Motor neuron (in vitro differentiated cells): ENCODE data around the gene CDH6. TPM values are rescaled to one million over a fixed set of nuclear protein-coding genes. Genes with fewer than 3 reads are reported as not detected.

Source experiments
- ATAC-seq, 8 experiments: fragments of 200-7000 bp; cut with Tn5 transposase; replicated peaks in 6 of 8; 2 replicates each; pipeline ENCODE4 v1.8.0; 2021; ENCODE audit warnings: mild to moderate bottlenecking in 8 of 8, moderate library complexity in 8 of 8
- H3K27ac ChIP-seq, 2 donors: fragments of 250-450 bp; sonication (Bioruptor Pico); 2 replicates each; pipeline ENCODE4 v1.9.0; 2021; ENCODE audit warnings: antibody characterized with exemption in 2 of 2, mild to moderate bottlenecking in 2 of 2, moderate library complexity in 1 of 2
- H3K4me1 ChIP-seq, 2 donors: fragments of 250-450 bp; sonication (Bioruptor Pico); replicated peaks in 1 of 2; 2 replicates each; pipeline ENCODE4 v1.6.1; 2021; ENCODE audit warnings: antibody characterized with exemption in 2 of 2, mild to moderate bottlenecking in 2 of 2, moderate library complexity in 1 of 2
- H3K4me3 ChIP-seq, 5 donors: fragments of 250-450 bp; sonication (Bioruptor Pico); 2 replicates each; pipeline ENCODE4 v1.9.0; 2021; ENCODE audit warnings: antibody characterized with exemption in 5 of 5, mild to moderate bottlenecking in 5 of 5, moderate library complexity in 4 of 5
- WGBS, 10 experiments: fragments of 450-650 bp; shearing (Covaris generic); methylation state at CpG; one replicate each; pipeline ENCODE4 v1.0.0; 2022; 5-methylcytosine and 5-hydroxymethylcytosine counted together
- in situ Hi-C, 9 experiments: fragments of 400-800 bp; cut with MboI; loops; one replicate each; pipeline ENCODE4 v1.15.0; 2021; ENCODE audit warnings: low sequenced_read_pairs in 9 of 9, low pct_unique_long_range_greater_than_20kb in 2 of 9; ENCODE audit not compliant: unreplicated experiment in 9 of 9
- total RNA-seq, 8 experiments: library from RNA; unstranded; fragments of 300-600 nt; gene quantifications; 2 replicates each; pipeline versions ENCODE4 v1.2.3 to v1.2.4, GENCODE V29; 2022

The CDH6 gene
- total RNA-seq, 8 experiments from 2014 or later, result 0.61 to 143 (median 23.7) TPM

DNA sequence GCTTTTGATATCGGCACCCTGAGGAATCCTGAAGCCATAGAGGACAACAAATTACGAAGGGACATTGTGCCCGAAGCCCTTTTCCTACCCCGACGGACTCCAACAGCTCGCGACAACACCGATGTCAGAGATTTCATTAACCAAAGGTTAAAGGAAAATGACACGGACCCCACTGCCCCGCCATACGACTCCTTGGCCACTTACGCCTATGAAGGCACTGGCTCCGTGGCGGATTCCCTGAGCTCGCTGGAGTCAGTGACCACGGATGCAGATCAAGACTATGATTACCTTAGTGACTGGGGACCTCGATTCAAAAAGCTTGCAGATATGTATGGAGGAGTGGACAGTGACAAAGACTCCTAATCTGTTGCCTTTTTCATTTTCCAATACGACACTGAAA, 129.5 kb downstream of the CDH6 start:
- Histone ChIP-seq H3K4me1 (peaks cover 0 to 7% of the 10 kb centered on the region in 2 donors), H3K27ac (no peak overlapping the region), H3K4me3 (no peak overlapping the region)
- no peak for ATAC-seq
- WGBS, 10 experiments, result 23 to 100% (median 80%) methylated on average over 2 to 15 of the region's 18 CpGs; no CpG with 5 or more reads in 1 of the 10 experiments
- in situ Hi-C loops, result no loop called here

DNA sequence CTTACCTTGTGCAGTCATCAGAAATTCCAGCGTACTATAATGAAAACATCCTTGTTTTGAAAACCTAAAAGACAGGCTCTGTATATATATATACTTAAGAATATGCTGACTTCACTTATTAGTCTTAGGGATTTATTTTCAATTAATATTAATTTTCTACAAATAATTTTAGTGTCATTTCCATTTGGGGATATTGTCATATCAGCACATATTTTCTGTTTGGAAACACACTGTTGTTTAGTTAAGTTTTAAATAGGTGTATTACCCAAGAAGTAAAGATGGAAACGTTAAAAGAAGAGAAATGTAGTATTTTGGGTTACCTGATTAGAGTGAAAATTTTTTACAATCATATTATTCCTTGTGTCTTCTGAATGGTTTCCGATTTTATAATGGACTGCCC, 131.4 kb downstream of the CDH6 start:
- no peak overlapping the region for H3K27ac ChIP-seq
- in situ Hi-C loops, result no loop called here
- no peak for ATAC-seq
- peaks cover 0 to 21% of the 10 kb centered on the region in 2 donors for H3K4me1 ChIP-seq
- 16 to 100% (median 96%) methylated on average over 1 to 3 of the region's 3 CpGs for WGBS, 10 experiments
- no peak overlapping the region for H3K4me3 ChIP-seq

DNA sequence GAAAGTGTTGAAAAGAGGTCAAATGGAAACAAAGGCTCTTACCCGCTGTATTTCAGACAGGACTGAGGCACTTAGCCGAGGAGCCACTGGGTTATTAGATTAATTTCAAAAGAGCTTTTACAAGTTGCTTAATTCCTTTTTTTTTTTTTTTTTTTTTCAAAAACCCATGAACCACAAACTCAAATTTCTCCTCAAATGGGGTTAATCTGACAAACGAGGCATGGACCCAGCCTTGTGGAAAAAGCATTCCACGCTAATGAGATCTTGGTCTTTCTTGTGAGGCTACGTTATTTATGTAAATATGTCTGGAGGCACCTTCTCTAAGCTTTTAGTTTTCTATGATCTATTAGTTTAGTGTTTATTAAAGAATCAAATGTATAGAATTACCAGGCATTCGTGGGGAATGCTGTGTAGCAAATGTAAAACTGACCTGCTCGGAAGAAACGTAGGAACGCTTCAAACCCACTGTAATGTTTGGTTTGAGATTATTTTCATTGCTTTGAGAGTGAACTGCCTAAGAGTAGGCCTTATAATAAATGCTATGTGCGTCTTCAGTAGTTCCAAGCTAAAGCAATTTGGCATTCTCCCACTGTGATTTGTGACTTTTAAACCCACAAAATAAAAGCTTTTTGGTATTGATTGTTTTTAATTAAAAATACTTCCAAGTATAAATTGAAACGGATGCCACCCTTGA, 134.7 kb downstream of the CDH6 start:
- in situ Hi-C loops, result no loop called here
- WGBS, 10 experiments, result 33 to 75% (median 55%) methylated on average over 1 to 11 of the region's 11 CpGs
- no peak overlapping the region for H3K4me3 ChIP-seq
- peaks cover 0 to 21% of the 10 kb centered on the region in 2 donors for H3K4me1 ChIP-seq
- no peak overlapping the region for H3K27ac ChIP-seq
- peak in 3 of 8 experiments; percentile 24 to 77 (median 36) for ATAC-seq

DNA sequence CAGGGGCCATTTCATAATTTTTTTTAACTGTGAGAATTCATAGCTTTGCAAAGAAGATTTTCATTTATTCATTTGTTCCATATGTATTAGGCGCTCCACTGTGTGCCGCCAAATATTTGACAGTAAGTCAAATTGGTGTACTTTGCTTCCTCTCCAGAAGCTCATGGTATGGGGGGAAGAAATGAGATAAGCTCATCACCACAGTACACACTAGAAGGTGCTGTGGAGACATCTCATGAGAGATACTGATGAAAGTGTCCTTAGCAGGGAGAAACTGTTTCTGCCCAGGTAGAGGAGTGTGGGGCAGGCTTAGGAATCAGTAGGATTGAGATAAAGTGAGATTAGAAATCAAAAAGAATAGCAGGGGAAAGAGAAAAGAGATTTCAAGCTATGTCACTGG, 136.2 kb downstream of the CDH6 start:
- ATAC-seq, result peak in 1 of 8 experiments; percentile 58
- Histone ChIP-seq H3K27ac (no peak overlapping the region), H3K4me3 (no peak overlapping the region), H3K4me1 (peaks cover 0 to 21% of the 10 kb centered on the region in 2 donors)
- in situ Hi-C loops, result no loop called here
- 40 to 100% (median 89%) methylated on average over 1 to 2 of the region's 2 CpGs; no CpG with 5 or more reads in 1 of the 10 experiments for whole genome bisulfite sequencing, 10 experiments

DNA sequence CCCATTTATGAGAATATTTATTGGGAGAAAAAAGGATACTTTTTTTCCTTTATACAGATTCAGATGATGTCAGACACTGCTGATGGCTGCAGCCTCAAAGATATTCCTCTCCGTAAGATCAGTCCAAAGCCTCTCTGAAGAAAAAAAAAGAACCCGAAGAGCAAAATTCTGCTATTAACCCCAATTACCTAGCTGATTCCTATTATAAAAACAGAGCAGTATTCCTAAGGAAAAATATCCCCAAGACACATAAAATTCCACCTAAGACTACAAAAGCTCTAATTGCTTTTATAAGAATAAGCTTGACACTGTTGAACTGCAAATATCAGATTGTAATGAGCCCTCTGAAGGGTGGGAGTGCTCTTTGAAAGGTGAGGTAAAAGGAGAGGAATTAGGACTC, 138.7 kb downstream of the CDH6 start:
- Histone ChIP-seq H3K27ac (no peak overlapping the region), H3K4me1 (peaks cover 0 to 21% of the 10 kb centered on the region in 2 donors), H3K4me3 (no peak overlapping the region)
- 72 to 100% (median 92%) methylated on average over 1 to 2 of the region's 2 CpGs; no CpG with 5 or more reads in 2 of the 10 experiments for WGBS, 10 experiments
- ATAC-seq, result no peak
- in situ Hi-C loops, result no loop called here

DNA sequence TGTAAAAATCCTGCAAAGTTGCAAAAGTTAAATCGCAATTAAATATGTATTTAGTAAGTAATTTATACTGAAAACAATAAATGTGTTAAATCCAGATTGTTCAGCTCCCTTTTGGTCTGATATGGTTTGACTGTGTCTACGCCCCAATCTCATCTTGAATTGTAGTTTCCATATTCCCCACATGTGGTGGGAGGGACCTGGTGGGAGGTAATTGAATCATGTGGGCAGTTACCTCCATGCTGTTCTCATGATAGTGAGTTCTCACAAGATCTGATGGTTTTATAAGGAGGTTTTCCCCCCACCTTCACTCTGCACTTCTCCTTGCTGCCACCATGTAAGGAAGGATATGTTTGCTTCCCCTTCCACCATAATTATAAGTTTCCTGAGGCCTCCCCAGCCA, 140.0 kb downstream of the CDH6 start:
- in situ Hi-C loops, result no loop called here
- no peak for ATAC-seq
- H3K4me3 ChIP-seq, result no peak overlapping the region
- H3K27ac ChIP-seq, result no peak overlapping the region
- 67 to 100% (median 87%) methylated on average over 1 to 2 of the region's 2 CpGs; no CpG with 5 or more reads in 1 of the 10 experiments for WGBS, 10 experiments
- peaks cover 0 to 11% of the 10 kb centered on the region in 2 donors for H3K4me1 ChIP-seq

DNA sequence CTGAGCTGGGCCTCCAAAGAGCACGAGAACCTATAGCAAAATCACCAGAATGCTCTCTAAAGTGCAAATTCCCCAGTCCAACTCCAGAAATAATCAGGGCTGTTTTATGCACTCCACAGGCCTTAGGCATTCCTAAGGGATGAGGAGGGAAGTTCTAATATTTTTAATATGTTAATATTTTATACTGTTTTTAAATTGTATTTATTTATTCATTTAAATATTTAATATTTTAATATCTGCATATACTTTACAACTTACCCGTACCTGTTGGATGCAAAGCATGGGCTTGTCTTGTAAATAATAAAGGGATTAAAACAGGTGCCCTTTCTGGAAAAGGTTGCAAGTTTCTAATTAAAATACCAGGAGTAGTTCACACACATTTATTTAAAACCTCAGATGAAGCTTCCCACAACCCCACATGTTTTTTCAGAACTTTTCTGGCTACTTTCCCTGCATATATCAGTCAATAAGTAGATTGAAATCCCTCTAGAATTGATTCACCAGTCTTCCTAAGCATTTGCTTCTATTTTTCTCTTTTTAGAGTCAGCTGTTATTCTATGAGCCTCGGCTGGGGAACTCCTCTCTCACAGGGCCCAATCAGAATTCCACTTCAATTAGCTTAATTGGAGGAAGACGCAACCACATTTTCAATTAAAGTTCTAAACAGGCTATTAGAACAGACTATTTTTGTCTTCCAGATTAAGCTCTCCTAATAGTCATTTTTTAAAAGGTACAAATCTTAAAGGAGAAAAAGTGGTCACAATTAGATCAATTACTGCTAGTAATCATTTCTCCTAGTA, 140.8 kb downstream of the CDH6 start:
- Histone ChIP-seq H3K27ac (no peak overlapping the region), H3K4me3 (no peak overlapping the region), H3K4me1 (peaks cover 0 to 11% of the 10 kb centered on the region in 2 donors)
- in situ Hi-C loops, result no loop called here
- ATAC-seq, result no peak
- 8 to 95% (median 79%) methylated on average over 1 to 4 of the region's 4 CpGs for WGBS, 10 experiments

DNA sequence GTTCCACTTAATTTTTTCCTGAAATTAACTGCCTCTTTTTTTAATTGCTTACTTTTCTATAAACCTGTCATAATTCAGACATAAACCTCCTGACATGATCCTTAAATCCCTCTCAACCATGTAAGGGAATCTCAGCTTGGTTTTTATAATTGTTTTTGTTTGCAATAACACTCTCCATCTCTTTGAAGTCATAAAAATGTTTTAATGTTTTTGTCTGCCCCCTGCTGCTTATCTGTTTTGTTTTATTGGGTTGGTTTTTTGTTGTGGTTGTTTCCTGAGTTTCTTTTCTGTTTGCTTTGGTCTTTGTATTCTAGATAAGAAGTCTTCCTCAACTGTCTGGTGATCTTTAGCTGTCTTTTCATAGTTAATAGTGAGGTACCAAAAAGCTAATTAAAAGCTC, 142.0 kb downstream of the CDH6 start:
- no peak for ATAC-seq
- Histone ChIP-seq H3K4me3 (no peak overlapping the region), H3K27ac (no peak overlapping the region), H3K4me1 (peaks cover 0 to 7% of the 10 kb centered on the region in 2 donors)
- in situ Hi-C loops, result no loop called here

DNA sequence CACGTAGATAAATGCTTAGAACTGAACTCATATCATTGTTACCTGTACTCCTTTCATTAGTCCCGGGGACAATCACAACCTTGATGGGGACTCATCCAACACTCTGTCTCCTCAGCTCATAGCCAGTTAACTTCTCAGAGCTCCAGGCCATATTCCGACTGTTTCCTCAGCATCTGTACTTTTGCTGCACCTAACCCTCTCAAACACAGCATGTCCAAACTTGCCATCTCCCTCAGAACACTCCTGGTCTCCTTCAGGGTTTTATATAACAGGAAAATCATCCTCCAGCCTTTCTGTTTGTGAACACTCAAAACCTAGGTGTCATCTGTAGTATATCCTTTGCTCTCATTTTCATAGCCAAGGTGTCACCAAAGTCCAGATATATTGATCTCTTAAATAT, 150.5 kb downstream of the CDH6 start:
- peaks cover 0 to under 1% of the 10 kb centered on the region in 2 donors for H3K4me1 ChIP-seq
- no peak overlapping the region for H3K27ac ChIP-seq
- no peak overlapping the region for H3K4me3 ChIP-seq
- in situ Hi-C loops, result no loop called here
- no peak for ATAC-seq
- 13 to 76% (median 59%) methylated on average over 1 to 3 of the region's 3 CpGs; no CpG with 5 or more reads in 3 of the 10 experiments for WGBS, 10 experiments

DNA sequence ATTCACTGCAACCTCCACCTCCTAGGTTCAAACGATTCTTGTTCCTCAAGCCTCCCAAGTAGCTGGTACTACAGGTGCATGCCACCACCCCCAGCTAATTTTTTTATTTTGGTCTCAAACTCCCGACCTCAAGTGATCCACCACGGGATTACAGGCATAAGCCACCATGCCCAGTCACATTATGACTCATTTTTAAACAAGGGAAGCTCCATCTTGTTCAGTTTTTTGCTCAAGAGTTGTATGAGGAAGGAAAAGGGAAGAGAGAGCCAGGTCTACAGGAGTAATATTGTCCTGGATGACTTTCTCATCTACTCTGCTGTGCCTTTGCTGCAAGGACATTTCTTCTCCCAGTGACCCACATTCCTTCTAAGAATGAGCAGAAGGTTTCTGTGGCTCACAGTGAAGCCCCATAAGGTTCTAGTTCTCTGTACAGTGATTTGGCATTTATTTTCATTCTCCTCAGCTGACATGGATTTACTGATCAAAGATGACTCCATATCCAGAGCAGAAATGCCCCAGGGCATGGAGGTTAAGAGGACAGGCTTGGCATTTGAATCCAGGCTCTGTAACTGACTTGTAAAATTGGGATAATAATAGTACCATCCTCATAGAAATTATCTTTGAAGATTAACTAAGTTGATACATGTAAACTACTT, 153.5 kb downstream of the CDH6 start:
- in situ Hi-C loops, result no loop called here
- ATAC-seq, result peak in 2 of 8 experiments; percentile 40 to 59
- no peak overlapping the region for H3K4me3 ChIP-seq
- WGBS, 10 experiments, result 0 to 100% (median 64%) methylated on average over 1 to 3 of the region's 3 CpGs; no CpG with 5 or more reads in 2 of the 10 experiments
- H3K4me1 ChIP-seq, result peaks cover 0 to 7% of the 10 kb centered on the region in 2 donors
- H3K27ac ChIP-seq, result no peak overlapping the region

DNA sequence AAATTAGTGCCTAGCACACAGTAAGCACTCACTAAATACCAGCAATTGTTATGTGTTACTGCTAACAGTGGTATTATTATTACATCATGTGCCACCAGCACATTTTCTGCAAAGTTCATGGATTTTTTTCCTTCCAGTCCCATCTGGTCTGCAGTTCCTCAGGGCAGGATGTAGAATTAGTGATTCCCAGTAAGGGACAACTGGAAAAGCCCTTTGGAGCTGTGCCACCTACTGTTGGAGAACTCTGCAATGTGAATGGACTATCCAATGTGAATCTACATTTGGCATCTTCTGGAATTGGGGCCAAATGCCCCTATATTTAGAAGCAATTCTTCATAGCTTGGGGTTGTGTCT, 154.0 kb downstream of the CDH6 start:
- in situ Hi-C loops, result no loop called here
- no peak overlapping the region for H3K4me3 ChIP-seq
- peak in 3 of 8 experiments; percentile 38 to 53 (median 52) for ATAC-seq
- no peak overlapping the region for H3K27ac ChIP-seq
- peaks cover 0 to 7% of the 10 kb centered on the region in 2 donors for H3K4me1 ChIP-seq

DNA sequence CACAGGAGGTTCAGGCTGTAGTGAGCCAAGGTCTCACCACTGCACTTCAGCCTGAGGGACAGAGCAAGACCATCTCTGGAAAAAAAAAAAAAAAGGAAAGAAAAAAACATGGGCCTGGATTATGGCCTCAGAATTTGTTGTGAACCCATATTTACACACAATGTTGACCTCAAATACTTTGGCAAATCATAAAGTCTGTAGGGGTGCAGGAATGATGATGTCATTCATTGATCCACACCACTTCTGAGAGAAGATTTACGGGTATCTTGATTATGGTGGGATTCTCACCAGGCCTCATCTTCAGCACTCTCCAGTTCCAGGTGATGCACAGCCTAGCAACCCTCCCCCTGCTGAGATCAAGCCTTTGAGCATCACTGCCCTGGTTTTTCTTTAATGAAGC, 156.9 kb downstream of the CDH6 start:
- H3K27ac ChIP-seq, result no peak overlapping the region
- in situ Hi-C loops, result no loop called here
- no peak overlapping the region for H3K4me3 ChIP-seq
- ATAC-seq, result no peak
- H3K4me1 ChIP-seq, result peaks cover 0 to 7% of the 10 kb centered on the region in 2 donors
- WGBS, 10 experiments, result 67 to 100% methylated on average over 1 of the region's 1 CpG; no CpG with 5 or more reads in 8 of the 10 experiments

DNA sequence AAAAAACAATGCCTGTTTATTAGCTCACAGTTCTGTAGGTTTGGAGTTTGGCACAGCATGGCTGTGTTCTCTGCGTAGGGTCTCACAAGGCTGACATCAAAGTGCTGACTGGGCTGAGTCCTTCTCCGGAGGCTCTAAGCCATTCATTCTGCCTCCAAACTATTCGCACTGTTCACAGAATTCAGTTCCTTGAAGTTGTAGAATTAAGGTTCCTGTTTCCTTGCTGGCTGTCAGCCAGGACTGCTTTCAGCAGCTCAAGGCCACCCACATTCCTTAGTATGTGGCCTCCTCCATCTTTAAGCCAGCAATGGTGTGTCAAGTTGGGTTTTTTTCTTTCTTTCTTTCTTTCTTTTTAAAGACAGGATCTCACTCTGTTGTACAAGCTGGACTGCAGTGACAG, 161.9 kb downstream of the CDH6 start:
- Histone ChIP-seq H3K27ac (no peak overlapping the region), H3K4me3 (no peak overlapping the region), H3K4me1 (no peaks in the 10 kb centered on the region)
- ATAC-seq, result no peak
- 45 to 100% (median 69%) methylated on average over 1 to 3 of the region's 3 CpGs for WGBS, 10 experiments
- in situ Hi-C loops, result no loop called here
